Mesenchymal stem cell (in vitro differentiated cells and primary cell): ENCODE measurements around the gene MRPL49.
A peak's percentile ranks its signal among the peaks of the same experiment; 100 is the strongest.

Experiments used
- DNase-seq: peaks from one replicate; pipeline ENCODE4 v3.0.0-alpha.2; 2013
- H2AFZ ChIP-seq: one replicate; pipeline ENCODE4 v1.6.1; 2013; ENCODE audit warnings: low read depth, mild to moderate bottlenecking, control low read depth, inconsistent platforms, low read length, moderate library complexity
- H2AK5ac ChIP-seq: 2 replicates; pipeline ENCODE4 v1.6.1; 2013; ENCODE audit warnings: low read length, moderate library complexity, mild to moderate bottlenecking, inconsistent platforms; ENCODE audit not compliant: severe bottlenecking
- H2BK120ac ChIP-seq: one replicate; pipeline ENCODE4 v1.6.1; 2013; ENCODE audit warnings: low read depth, mild to moderate bottlenecking, inconsistent platforms, low read length, moderate library complexity
- H2BK12ac ChIP-seq, 2 experiments: one replicate each; pipeline ENCODE4 v1.6.1; 2013; ENCODE audit warnings: inconsistent platforms in 2 of 2, low read length in 2 of 2, mild to moderate bottlenecking in 2 of 2, moderate library complexity in 2 of 2, control low read depth in 1 of 2
- H2BK15ac ChIP-seq: one replicate; pipeline ENCODE4 v1.6.1; 2013; ENCODE audit warnings: mild to moderate bottlenecking, low read depth, inconsistent platforms; ENCODE audit not compliant: poor library complexity, severe bottlenecking
- H2BK5ac ChIP-seq: 2 replicates; pipeline ENCODE4 v1.6.1; 2013; ENCODE audit warnings: low read depth, mild to moderate bottlenecking, low read length, control low read depth, inconsistent platforms; ENCODE audit not compliant: poor library complexity, severe bottlenecking
- H3K14ac ChIP-seq, 2 experiments: one replicate each; pipeline ENCODE4 v1.6.1; 2013; ENCODE audit warnings: inconsistent platforms in 2 of 2, low read length in 2 of 2, control low read depth in 1 of 2, mild to moderate bottlenecking in 1 of 2, moderate library complexity in 1 of 2
- H3K18ac ChIP-seq, 2 experiments: one replicate each; pipeline ENCODE4 v1.6.1; 2013; ENCODE audit warnings: inconsistent platforms in 2 of 2, low read length in 2 of 2, control low read depth in 1 of 2, low read depth in 1 of 2, mild to moderate bottlenecking in 1 of 2
- H3K23ac ChIP-seq, 2 experiments: one replicate each; pipeline ENCODE4 v1.6.1; 2013; ENCODE audit warnings: inconsistent platforms in 2 of 2, low read length in 2 of 2, mild to moderate bottlenecking in 2 of 2, moderate library complexity in 2 of 2, control low read depth in 1 of 2
- H3K27ac ChIP-seq: 2 replicates; pipeline ENCODE4 v1.5.1; 2013; ENCODE audit warnings: mild to moderate bottlenecking, moderate library complexity, low read length, control low read depth, inconsistent platforms; ENCODE audit not compliant: poor library complexity, severe bottlenecking
- H3K27me3 ChIP-seq, 2 experiments: 2 replicates each; pipeline versions ENCODE4 v1.6.1 to v1.7.0; 2013; ENCODE audit warnings: low read length in 2 of 2, mild to moderate bottlenecking in 2 of 2, moderate library complexity in 2 of 2, control low read depth in 1 of 2, inconsistent platforms in 1 of 2; ENCODE audit not compliant: control insufficient read depth in 1 of 2, insufficient read depth in 1 of 2
- H3K36me3 ChIP-seq, 2 experiments: 2 replicates each; pipeline versions ENCODE4 v1.6.1 to v1.7.0; 2013; ENCODE audit warnings: low read length in 2 of 2, control low read depth in 1 of 2, inconsistent platforms in 1 of 2, low read depth in 1 of 2, mild to moderate bottlenecking in 1 of 2; ENCODE audit not compliant: insufficient read depth in 2 of 2, control insufficient read depth in 1 of 2
- H3K4ac ChIP-seq, 2 experiments: one replicate each; pipeline ENCODE4 v1.6.1; 2013; ENCODE audit warnings: inconsistent platforms in 2 of 2, low read length in 2 of 2, mild to moderate bottlenecking in 2 of 2, moderate library complexity in 2 of 2, control low read depth in 1 of 2, low read depth in 1 of 2
- H3K4me1 ChIP-seq: 2 replicates; pipeline ENCODE4 v1.6.1; 2013; ENCODE audit warnings: low read depth, low read length, control low read depth; ENCODE audit not compliant: control insufficient read depth, insufficient read depth
- H3K4me2 ChIP-seq: 2 replicates; pipeline ENCODE4 v1.6.1; 2013; ENCODE audit warnings: low read length, mild to moderate bottlenecking, inconsistent platforms; ENCODE audit not compliant: poor library complexity, severe bottlenecking
- H3K4me3 ChIP-seq, 2 experiments: 2 replicates each; pipeline versions ENCODE4 v1.5.1 to v1.7.0; 2013; ENCODE audit warnings: low read length in 2 of 2, mild to moderate bottlenecking in 2 of 2, control low read depth in 1 of 2, low read depth in 1 of 2; ENCODE audit not compliant: insufficient read depth in 1 of 2
- H3K79me1 ChIP-seq: replicated peaks from 2 replicates; pipeline ENCODE4 v1.6.1; 2013; ENCODE audit warnings: mild to moderate bottlenecking, control low read depth, low read length, inconsistent platforms; ENCODE audit not compliant: poor library complexity, severe bottlenecking
- H3K9ac ChIP-seq: 2 replicates; pipeline ENCODE4 v1.7.0; 2013; ENCODE audit warnings: mild to moderate bottlenecking, low read length, moderate library complexity
- H3K9me3 ChIP-seq: 2 replicates; pipeline ENCODE4 v1.7.0; 2013; ENCODE audit warnings: mild to moderate bottlenecking, low read length; ENCODE audit not compliant: control insufficient read depth
- H4K8ac ChIP-seq: one replicate; pipeline ENCODE4 v1.6.1; 2013; ENCODE audit warnings: inconsistent platforms, mild to moderate bottlenecking, low read length, moderate library complexity
- H4K91ac ChIP-seq: one replicate; pipeline ENCODE4 v1.6.1; 2013; ENCODE audit warnings: mild to moderate bottlenecking, low read length, inconsistent platforms
- WGBS: methylation state at CpG from one replicate; pipeline ENCODE4 v1.1.7; 2013; ENCODE audit warnings: mixed read lengths; 5-methylcytosine and 5-hydroxymethylcytosine counted together

MRPL49 gene

DNA sequence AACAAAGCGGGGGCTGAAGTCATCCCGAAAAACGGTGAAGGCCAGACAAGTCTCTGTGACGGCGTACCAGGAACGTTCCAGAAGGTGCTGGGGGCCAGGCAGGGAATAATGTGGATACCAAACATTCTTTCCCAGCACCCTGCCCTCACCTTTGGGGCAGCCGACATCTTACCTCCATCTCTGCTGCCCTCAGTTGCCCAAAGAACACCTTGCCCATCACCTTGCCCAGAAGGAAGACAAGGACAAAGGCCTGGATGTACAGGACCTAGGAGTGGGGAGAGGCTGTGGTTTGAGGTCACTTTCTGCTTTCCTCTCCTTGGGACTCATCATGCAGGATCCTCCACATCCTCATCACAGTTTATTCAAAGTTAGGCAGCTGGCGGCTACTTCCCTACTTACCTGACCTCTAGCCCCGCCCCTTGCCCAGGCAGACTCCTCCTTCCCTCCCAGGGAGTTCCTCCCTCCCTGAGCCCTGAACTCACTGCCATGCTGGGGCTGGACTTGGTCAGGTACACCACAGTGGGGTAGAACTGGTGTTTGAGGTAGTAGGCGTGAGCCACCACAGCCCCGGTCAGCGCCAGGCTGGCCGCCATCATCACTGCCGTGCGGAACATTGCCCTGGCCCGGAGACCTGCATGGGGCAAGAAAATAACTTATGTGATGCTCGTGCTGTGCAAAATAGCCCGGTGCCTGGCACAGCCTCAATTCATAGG, 11.0 kb downstream of the MRPL49 start:
- Histone ChIP-seq H3K14ac (no peak overlapping the region), H2BK120ac (no peak overlapping the region), H3K9ac (peak overlapping the region; percentile 99), H3K9me3 (no peaks in the 10 kb centered on the region), H2BK5ac (no peak overlapping the region), H2BK12ac (no peak overlapping the region), H3K18ac (peak overlapping the region in 1 of 2 experiments; percentile 99), H2BK15ac (no peak overlapping the region), H3K79me1 (peaks cover 21% of the 10 kb centered on the region), H3K27me3 (no peaks in the 10 kb centered on the region), H3K23ac (no peak overlapping the region), H2AFZ (no peak overlapping the region), H3K4me3 (peak overlapping the region; percentile 93), H3K36me3 (peaks cover 45 to 48% of the 10 kb centered on the region in 2 experiments), H4K91ac (no peak overlapping the region), H4K8ac (no peak overlapping the region), H2AK5ac (no peak overlapping the region), H3K27ac (no peak overlapping the region), H3K4me2 (peak overlapping the region; percentile 91), H3K4ac (no peak overlapping the region), H3K4me1 (peaks cover 23% of the 10 kb centered on the region)
- peak; percentile 17 for DNase-seq
- WGBS, result 79% methylated on average over 17 of the region's 18 CpGs

DNA sequence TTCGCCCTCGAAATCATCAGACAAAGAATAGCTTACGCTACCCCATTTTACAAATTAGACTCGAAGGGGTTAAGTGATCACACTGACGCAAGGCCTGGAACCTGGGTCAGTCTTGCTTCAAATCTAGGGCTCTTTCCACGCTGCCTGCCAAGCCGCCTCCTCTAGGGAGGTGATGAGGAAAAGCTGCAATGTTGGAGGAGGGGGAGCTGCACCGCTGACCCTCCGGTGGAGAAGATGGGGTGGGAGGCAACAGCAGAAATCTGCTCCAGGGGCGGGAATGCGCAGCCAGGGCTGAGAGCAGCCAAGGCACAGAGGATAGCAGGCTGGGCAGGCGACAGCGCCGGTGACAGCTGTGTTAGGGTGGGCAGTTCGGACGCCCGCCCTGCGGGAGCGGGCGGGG, 11.6 kb downstream of the MRPL49 start:
- Histone ChIP-seq H3K9me3 (no peaks in the 10 kb centered on the region), H4K8ac (no peak overlapping the region), H2BK120ac (no peak overlapping the region), H3K4ac (peak overlapping the region; percentile 39 to 86), H2BK15ac (peak overlapping the region; percentile 46), H3K4me3 (peak overlapping the region; percentile 93), H3K27me3 (no peaks in the 10 kb centered on the region), H4K91ac (peak overlapping the region; percentile 77), H2AFZ (no peak overlapping the region), H3K18ac (peak overlapping the region; percentile 88 to 99), H3K27ac (no peak overlapping the region), H3K14ac (no peak overlapping the region), H3K4me2 (peak overlapping the region; percentile 91), H3K9ac (peak overlapping the region; percentile 99), H2BK12ac (peak overlapping the region in 1 of 2 experiments; percentile 33), H3K4me1 (peaks cover 23% of the 10 kb centered on the region), H3K23ac (no peak overlapping the region), H3K36me3 (peaks cover 39 to 43% of the 10 kb centered on the region in 2 experiments), H3K79me1 (peaks cover 18% of the 10 kb centered on the region), H2AK5ac (no peak overlapping the region), H2BK5ac (no peak overlapping the region)
- 5% methylated on average over 20 of the region's 20 CpGs for WGBS
- DNase-seq, result peak; percentile 29

DNA sequence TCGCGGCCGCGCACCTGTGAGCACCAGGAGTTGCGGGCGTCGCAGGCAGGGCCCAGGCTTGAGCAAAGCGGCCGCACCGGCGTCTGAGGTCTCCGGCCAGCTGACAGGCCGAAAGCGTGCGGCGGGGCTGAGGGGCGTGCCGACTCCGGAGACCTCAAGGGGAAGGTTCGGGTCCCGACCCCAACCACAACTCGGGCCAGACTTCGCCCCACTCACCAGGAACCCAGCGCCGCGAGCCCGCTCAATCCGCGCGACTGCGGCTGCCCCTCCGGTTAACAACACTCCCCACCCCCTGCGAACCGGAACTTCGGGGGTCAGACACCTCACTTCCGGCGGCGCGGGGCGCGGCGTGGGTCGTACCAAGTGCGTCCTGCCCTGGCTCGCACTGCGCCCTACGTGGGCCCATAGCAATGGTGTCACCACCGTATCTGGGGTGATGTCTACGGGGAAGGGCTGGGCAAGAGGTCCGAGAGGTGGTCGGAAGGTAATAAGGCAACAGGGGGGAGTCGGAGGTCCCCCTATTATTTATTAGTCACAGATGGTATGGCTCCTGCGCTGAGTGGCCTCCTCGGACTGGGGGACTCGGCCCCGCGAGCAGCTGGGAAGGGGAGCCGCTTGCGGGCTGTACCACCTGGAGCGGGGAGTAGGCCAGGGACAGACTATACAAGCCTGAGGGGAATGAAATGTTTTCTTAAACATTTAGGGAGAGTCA, 12.3 kb downstream of the MRPL49 start, which contains the start of gene SYVN1:
TSS of gene SYVN1 (minus strand) at position 280 of the 712 bp plus-strand sequence. CDS start 918 bp downstream, outside the sequence.
- H2AK5ac ChIP-seq, result peak within 1 kb of the TSS; percentile 9
- peaks cover 35 to 36% of the 10 kb centered on the region in 2 experiments for H3K36me3 ChIP-seq
- H3K4me1 ChIP-seq, result peaks cover 23% of the 10 kb centered on the region
- H3K23ac ChIP-seq, result no peak within 1 kb of the TSS
- WGBS, result 1% methylated on average over 56 of the region's 60 CpGs
- H3K4me2 ChIP-seq, result peak within 1 kb of the TSS; percentile 91
- peak; percentile 92 for DNase-seq
- peak within 1 kb of the TSS; percentile 97 for H4K91ac ChIP-seq
- no peaks in the 10 kb centered on the region for H3K27me3 ChIP-seq
- peak within 1 kb of the TSS; percentile 7 to 65 for H2BK12ac ChIP-seq
- peak within 1 kb of the TSS; percentile 56 for H2BK120ac ChIP-seq
- H3K27ac ChIP-seq, result peak within 1 kb of the TSS; percentile 94
- peak within 1 kb of the TSS in 1 of 2 experiments; percentile 95 for H3K14ac ChIP-seq
- H2AFZ ChIP-seq, result peak within 1 kb of the TSS; percentile 65
- peak within 1 kb of the TSS; percentile 78 to 86 for H3K4ac ChIP-seq
- H3K9me3 ChIP-seq, result no peaks in the 10 kb centered on the region
- peak within 1 kb of the TSS; percentile 93 for H3K4me3 ChIP-seq
- H4K8ac ChIP-seq, result peak within 1 kb of the TSS; percentile 95
- peaks cover 18% of the 10 kb centered on the region for H3K79me1 ChIP-seq
- peak within 1 kb of the TSS; percentile 75 for H2BK15ac ChIP-seq
- H2BK5ac ChIP-seq, result peak within 1 kb of the TSS; percentile 92
- peak within 1 kb of the TSS; percentile 88 to 99 for H3K18ac ChIP-seq
- peak within 1 kb of the TSS; percentile 99 for H3K9ac ChIP-seq
